Activated T-cell treated with anti-CD3 and anti-CD28 coated beads for 4 hours (primary cell): ENCODE data around the gene MAP3K12.
"Not testable (repeated sequence)": the region's sequence is repeated elsewhere in the genome, so short reads cannot be mapped to it uniquely, and the experiment has no call there.

ENCODE experiments used
- DNase-seq: peaks from one replicate; pipeline ENCODE4 v3.0.0-alpha.2; 2020

MAP3K12 gene

GRCh38 chr12:53464685-53465418 lies 34.4 kb downstream of the MAP3K12 start:
- no peak for DNase-seq

GRCh38 chr12:53463802-53464560 lies 35.3 kb downstream of the MAP3K12 start:
- DNase-seq: no peak

DNA sequence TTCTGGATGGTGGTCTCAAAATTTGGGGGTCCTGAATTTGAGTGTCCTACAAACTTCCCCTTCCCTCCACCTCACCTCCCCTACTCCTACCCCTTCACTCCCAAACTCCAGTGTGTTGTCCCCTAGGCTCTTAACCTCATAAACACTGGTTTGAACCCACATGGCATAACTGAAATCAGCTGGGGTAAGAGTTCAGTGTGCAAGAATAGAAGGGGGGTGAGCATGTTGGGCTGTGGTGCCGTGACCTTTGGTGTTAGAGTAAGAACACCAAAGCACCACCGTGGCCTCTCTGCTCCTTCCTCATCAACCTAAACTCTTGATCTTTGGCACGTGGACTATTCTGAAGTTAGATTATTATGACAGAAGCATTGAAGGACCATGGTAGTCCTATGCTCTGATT lies 36.3 kb downstream of the MAP3K12 start:
- DNase-seq: no peak

- DNase-seq: no peak
Measured at GRCh38 chr12:53461591-53461990, 37.7 kb downstream of the MAP3K12 start.

DNA sequence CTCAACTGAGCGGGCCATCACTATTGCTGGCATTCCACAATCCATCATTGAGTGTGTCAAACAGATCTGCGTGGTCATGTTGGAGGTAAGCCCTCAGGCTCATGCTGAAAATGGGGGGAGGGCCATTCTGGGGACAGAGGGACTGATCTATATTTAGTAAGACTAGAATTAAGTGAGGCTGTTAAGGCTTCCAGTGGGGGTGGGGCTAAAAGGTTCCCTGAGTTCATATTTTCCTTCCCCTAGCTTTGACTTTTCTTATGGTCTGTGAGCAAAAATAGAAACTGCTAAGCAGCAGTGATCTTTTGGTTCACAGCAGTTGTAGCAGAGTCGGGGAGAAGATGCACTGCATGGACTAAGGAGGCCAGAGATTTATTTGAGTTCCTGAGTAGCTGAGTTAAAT lies 38.2 kb downstream of the MAP3K12 start:
- no peak for DNase-seq

GRCh38 chr12:53459097-53459496 lies 40.2 kb downstream of the MAP3K12 start:
- no peak for DNase-seq

DNA sequence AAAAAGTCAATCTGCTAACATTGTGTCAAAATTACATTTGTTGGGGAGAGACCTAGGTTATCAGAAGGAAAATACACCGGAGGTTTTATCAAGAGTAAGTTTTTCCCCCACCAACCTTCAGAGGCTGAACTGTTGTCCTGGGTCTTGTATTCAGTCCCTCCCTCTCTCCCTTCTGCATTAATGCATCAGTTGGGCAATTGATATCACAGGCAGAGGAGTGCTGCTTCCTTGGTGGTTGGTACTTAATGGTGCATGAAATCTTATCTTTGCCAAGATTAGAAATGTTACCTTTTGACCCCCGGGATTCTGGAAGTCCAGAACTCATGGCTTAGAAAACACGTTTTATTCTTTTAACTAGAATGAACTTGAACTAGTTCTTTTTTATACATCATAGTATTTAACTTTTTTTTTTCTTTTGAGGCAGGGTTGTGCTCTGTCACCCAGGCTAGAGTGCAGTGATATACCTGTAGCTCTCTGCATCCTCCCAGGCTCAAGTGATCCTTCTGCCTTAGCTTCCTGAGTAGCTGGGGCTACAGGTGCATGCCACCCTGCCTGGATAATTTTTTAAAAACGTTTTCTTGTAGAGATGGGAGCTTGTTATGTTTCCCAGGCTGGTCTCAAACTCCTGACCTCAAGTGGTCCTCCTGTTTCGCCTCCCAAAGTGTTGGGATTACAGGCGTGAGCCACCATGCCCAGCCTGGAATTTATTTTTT lies 42.4 kb downstream of the MAP3K12 start:
- DNase-seq: no peak

DNA sequence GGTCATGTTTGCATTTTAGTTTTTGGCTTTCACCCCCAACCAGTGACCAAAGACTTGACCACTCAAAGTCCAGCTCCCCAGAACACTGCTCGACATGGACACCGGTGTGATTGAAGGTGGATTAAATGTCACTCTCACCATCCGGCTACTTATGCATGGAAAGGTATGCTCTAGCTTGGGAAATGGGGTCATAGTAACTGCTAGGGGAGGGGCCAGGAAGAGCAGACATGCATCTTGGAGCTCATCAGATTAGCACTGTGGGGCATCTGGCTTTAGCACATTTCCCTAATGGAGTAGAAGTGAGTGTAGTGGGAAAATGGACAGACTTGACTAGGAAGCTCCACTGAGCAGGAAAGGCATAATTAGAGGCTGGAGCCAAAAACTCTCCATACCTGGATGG lies 44.6 kb downstream of the MAP3K12 start:
- DNase-seq: no peak

- no peak for DNase-seq
Measured at GRCh38 chr12:53453953-53454640, 45.2 kb downstream of the MAP3K12 start.

GRCh38 chr12:53452159-53453077 lies 46.8 kb downstream of the MAP3K12 start:
- peak; percentile 71 for DNase-seq

GRCh38 chr12:53451661-53452158 lies 47.5 kb downstream of the MAP3K12 start, which contains the start of gene PCBP2:
Gene PCBP2, plus strand, starts transcription at chr12:53452102. Its CDS starts 2,699 bp downstream, at chr12:53454801.
- peak; percentile 91 for DNase-seq

DNA sequence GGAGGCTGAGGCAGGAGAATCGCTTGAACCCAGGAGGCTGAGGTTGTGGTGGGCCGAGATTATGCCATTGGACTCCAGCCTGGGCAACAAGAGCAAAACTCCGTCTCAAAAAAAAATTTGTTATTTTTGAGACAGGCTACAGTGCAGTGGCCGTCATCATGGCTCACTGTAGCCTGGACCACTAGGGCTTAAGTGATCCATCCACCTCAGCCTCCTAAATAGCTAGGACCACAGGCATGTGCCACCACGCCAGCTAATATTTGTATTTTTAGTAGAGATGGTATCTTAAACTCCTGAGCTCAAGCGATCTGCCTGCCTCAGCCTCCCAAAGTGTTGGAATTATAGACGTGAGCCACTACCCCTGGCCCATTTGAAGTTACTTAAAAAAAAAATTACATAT lies 48.3 kb downstream of the MAP3K12 start:
- no peak for DNase-seq

DNA sequence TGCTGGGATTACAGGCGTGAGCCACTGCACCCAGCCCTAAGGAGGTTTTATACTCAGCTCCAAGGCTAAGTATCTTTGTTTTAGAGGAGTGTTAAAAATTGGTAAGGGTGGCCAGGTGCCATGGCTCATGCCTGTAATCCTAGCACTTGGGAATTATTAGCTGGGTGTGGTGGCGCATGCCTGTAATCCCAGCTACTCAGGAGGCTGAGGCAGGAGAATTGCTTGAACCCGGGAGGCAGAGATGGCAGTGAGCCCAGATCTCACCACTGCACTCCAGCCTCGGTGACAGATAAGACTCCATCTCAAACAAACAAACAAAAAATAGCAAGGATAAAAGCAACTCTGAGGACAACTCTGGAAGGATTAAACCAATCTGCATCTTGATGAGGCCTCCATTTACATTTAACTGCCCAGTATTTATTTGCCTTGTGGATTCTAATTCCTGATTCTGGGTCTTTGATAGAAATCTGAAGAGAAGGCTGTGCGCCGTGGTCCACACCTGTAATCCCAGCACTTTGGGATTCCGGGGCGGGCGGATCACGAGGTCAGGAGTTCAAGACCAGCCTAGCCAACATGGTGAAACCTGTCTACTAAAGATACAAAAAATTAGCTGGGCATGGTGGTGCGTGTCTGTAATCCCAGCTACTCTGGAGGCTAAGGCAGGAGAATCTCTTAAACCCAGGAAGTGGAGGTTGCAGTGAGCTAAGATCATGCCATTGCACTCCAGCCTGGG lies 54.5 kb downstream of the MAP3K12 start:
- DNase-seq: not testable (repeated sequence)

GRCh38 chr12:53443955-53444354 lies 55.3 kb downstream of the MAP3K12 start:
- no peak for DNase-seq

DNA sequence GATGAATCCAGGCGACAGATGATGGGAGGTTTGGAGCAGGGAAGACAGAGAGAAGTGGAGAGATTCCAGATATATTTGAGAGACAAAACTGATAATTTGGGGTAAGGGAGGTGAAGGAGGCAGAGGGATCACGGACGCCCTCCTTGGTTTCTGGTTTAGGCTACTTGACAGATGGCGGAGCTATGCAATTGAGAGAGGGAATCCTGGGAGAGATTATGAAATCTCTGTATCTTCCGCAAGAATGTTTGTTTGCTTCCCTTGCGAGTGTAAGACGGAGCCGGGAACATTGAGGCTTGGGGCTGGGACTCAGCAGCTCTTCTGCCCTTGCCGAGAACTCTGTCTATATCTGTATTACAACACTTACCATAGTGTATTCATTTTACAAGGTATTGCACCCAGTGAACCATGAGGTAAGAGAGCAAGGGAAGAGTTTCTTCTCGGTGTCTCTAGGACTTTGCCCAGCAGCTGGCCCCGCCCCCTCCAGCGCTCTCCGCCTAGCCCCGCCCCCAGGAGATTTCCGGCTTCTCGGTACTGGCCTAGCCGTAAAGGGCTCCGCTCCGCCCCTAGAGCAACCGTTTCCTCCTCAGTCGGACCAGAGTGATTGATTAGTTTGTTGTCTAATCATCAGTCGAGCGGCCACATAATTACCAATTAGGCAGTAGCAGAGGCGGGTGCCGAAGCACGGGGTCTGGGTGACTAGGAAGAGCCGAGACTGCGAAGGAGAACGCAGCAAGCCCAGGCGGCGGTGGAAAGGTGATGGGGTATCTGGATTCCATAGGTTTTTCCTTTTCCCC lies 58.0 kb downstream of the MAP3K12 start, which contains the start of gene PRR13:
Gene PRR13, plus strand, starts transcription at position 695 of the 794 bp plus-strand sequence. CDS start 981 bp downstream, outside the sequence.
- DNase-seq: peak; percentile 98

GRCh38 chr12:53439582-53439981 lies 59.7 kb downstream of the MAP3K12 start:
- DNase-seq: not testable (repeated sequence)

DNA sequence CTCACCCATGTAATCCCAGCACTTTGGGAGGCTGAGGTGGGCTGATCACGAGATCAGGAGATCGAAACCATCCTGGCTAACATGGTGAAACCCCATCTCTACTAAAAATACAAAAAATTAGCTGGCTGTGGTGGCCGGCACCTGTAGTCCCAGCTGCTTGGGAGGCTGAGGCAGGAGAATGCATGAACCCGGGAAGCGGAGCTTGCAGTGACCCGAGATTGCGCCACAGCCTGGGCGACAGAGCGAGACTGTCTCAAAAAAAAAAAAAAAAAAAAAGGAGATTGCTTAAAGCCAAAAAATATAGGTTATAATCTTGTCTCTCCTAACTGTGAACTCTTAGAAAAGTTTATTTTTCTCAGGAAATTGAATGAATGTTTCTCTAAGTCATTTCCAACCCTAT lies 63.9 kb downstream of the MAP3K12 start:
- not testable (repeated sequence) for DNase-seq

GRCh38 chr12:53431187-53431586 lies 68.1 kb downstream of the MAP3K12 start:
- DNase-seq: no peak

GRCh38 chr12:53430116-53430515 lies 69.1 kb downstream of the MAP3K12 start:
- no peak for DNase-seq
